ENCODE results near the gene NME9.
"Not testable (repeated sequence)": the region's sequence is repeated elsewhere in the genome, so short reads cannot be mapped to it uniquely, and the experiment has no call there.

NME9 gene

DNA sequence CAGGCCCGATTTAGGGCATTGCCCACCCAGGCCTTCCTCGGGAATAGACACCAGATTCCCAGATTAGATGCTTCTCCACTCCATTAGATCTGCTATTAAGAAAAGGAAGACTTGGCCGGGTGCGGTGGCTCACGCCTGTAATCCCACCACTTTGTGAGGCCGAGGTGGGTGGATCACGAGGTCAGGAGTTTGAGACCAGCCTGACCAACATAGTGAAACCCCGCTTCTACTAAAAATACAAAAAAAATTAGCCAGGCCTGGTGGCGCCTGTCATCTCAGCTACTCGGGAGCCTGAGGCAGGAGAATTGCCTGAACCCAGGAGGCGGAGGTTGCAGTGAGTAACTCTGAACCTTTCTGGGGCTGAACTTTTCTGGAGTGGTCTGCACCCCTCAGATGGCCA, 47.6 kb upstream of the NME9 start:
- H3K27ac ChIP-seq (replicated peaks; ENCODE audit: low read length); H3K27me3 ChIP-seq (ENCODE audit: control insufficient read depth in 3 of 3, insufficient read depth in 3 of 3, low read depth in 1 of 3, low read length in 3 of 3); H2BK12ac ChIP-seq (ENCODE audit: low read length); H3K4me2 ChIP-seq (ENCODE audit: insufficient read depth, low read length, poor library complexity, severe bottlenecking); DNase-seq (ENCODE audit: low spot score); H3K9ac ChIP-seq (ENCODE audit: low read depth, low read length, poor library complexity); H3K9me3 ChIP-seq (replicated peaks in 1 of 2; ENCODE audit: control insufficient read depth in 2 of 2, insufficient read depth in 1 of 2, low read depth in 1 of 2, low read length in 2 of 2); H3K14ac ChIP-seq (ENCODE audit: low read length); H2BK15ac ChIP-seq (ENCODE audit: low read length); H3K4me3 ChIP-seq (ENCODE audit: low read length in 2 of 2); H4K91ac ChIP-seq (ENCODE audit: low read depth, low read length, poor library complexity); H3K79me1 ChIP-seq (ENCODE audit: low read depth, low read length); H3K23ac ChIP-seq (ENCODE audit: low read depth, low read length, poor library complexity); H2BK120ac ChIP-seq (ENCODE audit: low read depth, low read length); H3K4ac ChIP-seq (ENCODE audit: low read length); H3K4me1 ChIP-seq (ENCODE audit: control insufficient read depth in 2 of 2, insufficient read depth in 1 of 2, low read depth in 1 of 2, low read length in 2 of 2); H2AK5ac ChIP-seq (ENCODE audit: low read depth, low read length); H4K8ac ChIP-seq (ENCODE audit: low read depth, low read length); H2AFZ ChIP-seq (ENCODE audit: low read length); H2BK5ac ChIP-seq (ENCODE audit: low read length); H3K18ac ChIP-seq (ENCODE audit: low read length): not testable (repeated sequence)
- peaks cover 1 to 19% of the 10 kb centered on the region in 2 donors for H3K36me3 ChIP-seq (replicated peaks in 1 of 2; ENCODE audit: control insufficient read depth in 2 of 2, insufficient read depth in 2 of 2, low read length in 2 of 2)
- WGBS, 2 donors (ENCODE audit: extremely low coverage in 2 of 2, insufficient read length in 2 of 2, insufficient replicate concordance in 1 of 2), result no CpG with 5 or more reads among the region's 11 CpGs

DNA sequence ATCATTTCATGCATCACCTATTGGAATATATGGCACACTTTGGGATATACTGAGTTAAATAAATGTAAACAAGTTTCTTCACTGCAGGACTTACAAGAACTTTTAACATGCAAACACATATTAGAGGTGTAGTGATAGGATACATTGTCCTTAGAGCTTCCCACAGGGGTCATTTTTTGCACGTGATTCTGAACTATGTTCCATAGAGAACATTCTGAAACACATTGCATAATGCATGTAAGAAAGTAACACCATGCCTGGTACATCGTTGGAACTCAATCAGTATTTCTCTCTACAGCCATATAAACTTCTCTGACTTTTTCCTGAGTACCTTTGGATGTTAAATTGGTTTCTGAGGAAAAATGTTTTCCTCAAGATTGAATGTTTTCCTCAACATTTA, 47.0 kb upstream of the NME9 start:
- Histone ChIP-seq H3K79me1 (ENCODE audit: low read depth, low read length) (no peaks in the 10 kb centered on the region), H2AK5ac (ENCODE audit: low read depth, low read length) (no peak overlapping the region), H3K14ac (ENCODE audit: low read length) (no peak overlapping the region), H3K18ac (ENCODE audit: low read length) (no peak overlapping the region), H3K4me1 (ENCODE audit: control insufficient read depth in 2 of 2, insufficient read depth in 1 of 2, low read depth in 1 of 2, low read length in 2 of 2) (peaks cover 0 to 2% of the 10 kb centered on the region in 2 donors), H3K4me3 (ENCODE audit: low read length in 2 of 2) (no peak overlapping the region), H3K4me2 (ENCODE audit: insufficient read depth, low read length, poor library complexity, severe bottlenecking) (no peak overlapping the region), H3K36me3 (replicated peaks in 1 of 2; ENCODE audit: control insufficient read depth in 2 of 2, insufficient read depth in 2 of 2, low read length in 2 of 2) (peaks cover 1 to 19% of the 10 kb centered on the region in 2 donors), H3K27me3 (ENCODE audit: control insufficient read depth in 3 of 3, insufficient read depth in 3 of 3, low read depth in 1 of 3, low read length in 3 of 3) (no peaks in the 10 kb centered on the region), H3K9me3 (replicated peaks in 1 of 2; ENCODE audit: control insufficient read depth in 2 of 2, insufficient read depth in 1 of 2, low read depth in 1 of 2, low read length in 2 of 2) (no peaks in the 10 kb centered on the region), H3K4ac (ENCODE audit: low read length) (no peak overlapping the region), H2BK120ac (ENCODE audit: low read depth, low read length) (no peak overlapping the region), H2BK12ac (ENCODE audit: low read length) (no peak overlapping the region), H4K8ac (ENCODE audit: low read depth, low read length) (no peak overlapping the region), H4K91ac (ENCODE audit: low read depth, low read length, poor library complexity) (no peak overlapping the region), H2AFZ (ENCODE audit: low read length) (no peak overlapping the region), H3K9ac (ENCODE audit: low read depth, low read length, poor library complexity) (no peak overlapping the region), H3K27ac (replicated peaks; ENCODE audit: low read length) (no peak overlapping the region), H3K23ac (ENCODE audit: low read depth, low read length, poor library complexity) (no peak overlapping the region), H2BK5ac (ENCODE audit: low read length) (no peak overlapping the region), H2BK15ac (ENCODE audit: low read length) (no peak overlapping the region)
- no peak for DNase-seq (ENCODE audit: low spot score)
- WGBS, 2 donors (ENCODE audit: extremely low coverage in 2 of 2, insufficient read length in 2 of 2, insufficient replicate concordance in 1 of 2), result no CpG with 5 or more reads among the region's 2 CpGs

DNA sequence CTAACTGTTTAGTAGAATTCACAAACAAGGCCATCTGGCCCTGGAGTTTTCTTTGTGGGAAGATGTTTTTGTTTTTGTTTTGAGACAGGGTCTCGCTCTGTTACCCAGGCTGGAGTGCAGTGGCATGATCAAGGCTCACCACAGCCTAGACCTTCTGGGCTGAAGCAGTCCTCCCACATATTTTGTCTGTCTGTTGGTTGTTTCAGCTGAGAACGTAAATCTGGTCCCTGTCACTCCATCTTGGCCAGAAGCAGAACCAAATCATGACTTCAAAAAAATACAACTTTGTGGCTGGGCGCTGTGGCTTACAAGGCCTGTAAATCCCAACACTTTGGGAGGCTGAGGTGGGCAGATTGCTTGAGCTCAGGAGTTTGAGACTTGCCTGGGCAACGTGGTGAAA, 45.8 kb upstream of the NME9 start:
- no peak overlapping the region for H2AFZ ChIP-seq (ENCODE audit: low read length)
- H3K4me1 ChIP-seq (ENCODE audit: control insufficient read depth in 2 of 2, insufficient read depth in 1 of 2, low read depth in 1 of 2, low read length in 2 of 2), result no peaks in the 10 kb centered on the region
- WGBS, 2 donors (ENCODE audit: extremely low coverage in 2 of 2, insufficient read length in 2 of 2, insufficient replicate concordance in 1 of 2), result no CpG with 5 or more reads among the region's 4 CpGs
- H2BK5ac ChIP-seq (ENCODE audit: low read length), result no peak overlapping the region
- no peak overlapping the region for H4K8ac ChIP-seq (ENCODE audit: low read depth, low read length)
- no peak overlapping the region for H2AK5ac ChIP-seq (ENCODE audit: low read depth, low read length)
- no peak overlapping the region for H2BK120ac ChIP-seq (ENCODE audit: low read depth, low read length)
- H3K4ac ChIP-seq (ENCODE audit: low read length), result no peak overlapping the region
- no peak overlapping the region for H3K14ac ChIP-seq (ENCODE audit: low read length)
- H3K18ac ChIP-seq (ENCODE audit: low read length), result no peak overlapping the region
- no peak overlapping the region for H3K4me2 ChIP-seq (ENCODE audit: insufficient read depth, low read length, poor library complexity, severe bottlenecking)
- no peaks in the 10 kb centered on the region for H3K79me1 ChIP-seq (ENCODE audit: low read depth, low read length)
- no peak overlapping the region for H2BK12ac ChIP-seq (ENCODE audit: low read length)
- no peak overlapping the region for H3K4me3 ChIP-seq (ENCODE audit: low read length in 2 of 2)
- H3K9ac ChIP-seq (ENCODE audit: low read depth, low read length, poor library complexity), result no peak overlapping the region
- no peaks in the 10 kb centered on the region for H3K27me3 ChIP-seq (ENCODE audit: control insufficient read depth in 3 of 3, insufficient read depth in 3 of 3, low read depth in 1 of 3, low read length in 3 of 3)
- no peak overlapping the region for H4K91ac ChIP-seq (ENCODE audit: low read depth, low read length, poor library complexity)
- DNase-seq (ENCODE audit: low spot score), result no peak
- H3K36me3 ChIP-seq (replicated peaks in 1 of 2; ENCODE audit: control insufficient read depth in 2 of 2, insufficient read depth in 2 of 2, low read length in 2 of 2), result peaks cover 1 to 19% of the 10 kb centered on the region in 2 donors
- no peak overlapping the region for H3K23ac ChIP-seq (ENCODE audit: low read depth, low read length, poor library complexity)
- no peaks in the 10 kb centered on the region for H3K9me3 ChIP-seq (replicated peaks in 1 of 2; ENCODE audit: control insufficient read depth in 2 of 2, insufficient read depth in 1 of 2, low read depth in 1 of 2, low read length in 2 of 2)
- H2BK15ac ChIP-seq (ENCODE audit: low read length), result no peak overlapping the region
- H3K27ac ChIP-seq (replicated peaks; ENCODE audit: low read length), result no peak overlapping the region

DNA sequence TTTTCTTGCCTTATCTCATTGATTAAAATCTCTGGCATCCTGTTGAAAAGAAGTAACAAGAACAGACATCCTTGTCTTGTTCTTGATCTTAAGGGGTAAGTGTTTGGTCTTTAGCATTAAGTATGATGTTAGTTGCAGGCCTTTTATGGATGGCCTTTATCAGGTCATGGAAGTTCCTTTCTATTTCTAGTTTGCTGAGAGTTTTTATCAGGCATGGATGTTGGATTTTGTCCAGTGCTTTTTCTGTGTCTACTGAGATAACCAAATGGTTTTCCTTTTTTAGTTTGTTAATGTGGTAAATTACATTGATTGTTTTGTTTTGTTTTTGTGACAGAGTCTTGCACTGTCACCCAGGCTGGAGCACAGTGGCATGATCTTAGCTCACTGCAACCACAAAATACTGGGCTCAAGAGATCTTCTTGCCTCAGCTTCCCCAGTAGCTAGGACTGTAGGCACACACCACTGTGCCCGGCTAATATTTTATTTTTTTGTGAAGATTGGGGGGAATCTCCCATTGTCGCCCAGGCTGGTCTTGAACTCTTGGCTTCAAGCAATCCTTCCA, 45.0 kb upstream of the NME9 start:
- Histone ChIP-seq H3K14ac (ENCODE audit: low read length) (no peak overlapping the region), H2BK12ac (ENCODE audit: low read length) (no peak overlapping the region), H2BK120ac (ENCODE audit: low read depth, low read length) (no peak overlapping the region), H3K4ac (ENCODE audit: low read length) (no peak overlapping the region), H2AK5ac (ENCODE audit: low read depth, low read length) (no peak overlapping the region), H3K27ac (replicated peaks; ENCODE audit: low read length) (no peak overlapping the region), H3K18ac (ENCODE audit: low read length) (no peak overlapping the region), H2BK5ac (ENCODE audit: low read length) (no peak overlapping the region), H3K4me3 (ENCODE audit: low read length in 2 of 2) (no peak overlapping the region), H3K36me3 (replicated peaks in 1 of 2; ENCODE audit: control insufficient read depth in 2 of 2, insufficient read depth in 2 of 2, low read length in 2 of 2) (peaks cover 1 to 19% of the 10 kb centered on the region in 2 donors), H3K4me1 (ENCODE audit: control insufficient read depth in 2 of 2, insufficient read depth in 1 of 2, low read depth in 1 of 2, low read length in 2 of 2) (peaks cover 0 to under 1% of the 10 kb centered on the region in 2 donors), H3K4me2 (ENCODE audit: insufficient read depth, low read length, poor library complexity, severe bottlenecking) (no peak overlapping the region), H3K23ac (ENCODE audit: low read depth, low read length, poor library complexity) (no peak overlapping the region), H2BK15ac (ENCODE audit: low read length) (no peak overlapping the region), H3K9ac (ENCODE audit: low read depth, low read length, poor library complexity) (no peak overlapping the region), H4K91ac (ENCODE audit: low read depth, low read length, poor library complexity) (no peak overlapping the region), H3K9me3 (replicated peaks in 1 of 2; ENCODE audit: control insufficient read depth in 2 of 2, insufficient read depth in 1 of 2, low read depth in 1 of 2, low read length in 2 of 2) (no peaks in the 10 kb centered on the region), H3K27me3 (ENCODE audit: control insufficient read depth in 3 of 3, insufficient read depth in 3 of 3, low read depth in 1 of 3, low read length in 3 of 3) (no peaks in the 10 kb centered on the region), H2AFZ (ENCODE audit: low read length) (no peak overlapping the region), H4K8ac (ENCODE audit: low read depth, low read length) (no peak overlapping the region), H3K79me1 (ENCODE audit: low read depth, low read length) (no peaks in the 10 kb centered on the region)
- DNase-seq (ENCODE audit: low spot score), result no peak
- WGBS, 2 donors (ENCODE audit: extremely low coverage in 2 of 2, insufficient read length in 2 of 2, insufficient replicate concordance in 1 of 2), result no CpG with 5 or more reads among the region's 2 CpGs

Data from neuronal stem cell (in vitro differentiated cells).